Lung (tissue), 12 donors: Measurements from ENCODE around the gene BBX. TPM values are rescaled to one million over a fixed set of nuclear protein-coding genes. Genes with fewer than 3 reads are reported as not detected.

Experiments used
- ATAC-seq: fragments of 200-7000 bp; cut with Tn5 transposase; one replicate; pipeline ENCODE4 v1.9.1; 2020; ENCODE audit warnings: moderate number of reproducible peaks; ENCODE audit not compliant: insufficient read depth, low FRiP score
- DNase-seq, 3 donors: peaks; one replicate each; pipeline ENCODE4 v3.0.0-alpha.2; 2013 to 2017
- H3K27ac ChIP-seq, 2 donors: one replicate each; pipeline ENCODE4 v1.5.1; 2013; ENCODE audit warnings: mild to moderate bottlenecking in 2 of 2, moderate library complexity in 2 of 2, control low read depth in 1 of 2, inconsistent platforms in 1 of 2, low read depth in 1 of 2, low read length in 1 of 2
- H3K27me3 ChIP-seq, 3 donors: one replicate each; pipeline ENCODE4 v1.5.1; 2013; ENCODE audit warnings: low read length in 2 of 3; ENCODE audit not compliant: control insufficient read depth in 3 of 3, insufficient read depth in 3 of 3
- H3K36me3 ChIP-seq, 4 donors: one replicate each; pipeline ENCODE4 v1.5.1; 2013; ENCODE audit warnings: low read length in 4 of 4, mild to moderate bottlenecking in 1 of 4, moderate library complexity in 1 of 4; ENCODE audit not compliant: control insufficient read depth in 4 of 4, insufficient read depth in 4 of 4
- H3K4me1 ChIP-seq, 5 donors: one replicate each; pipeline ENCODE4 v1.5.1; 2013; ENCODE audit warnings: low read length in 5 of 5, mild to moderate bottlenecking in 2 of 5, moderate library complexity in 1 of 5; ENCODE audit not compliant: control insufficient read depth in 5 of 5, insufficient read depth in 5 of 5
- H3K4me3 ChIP-seq: one replicate; pipeline ENCODE4 v1.5.1; 2013; ENCODE audit warnings: mild to moderate bottlenecking, control low read depth, moderate library complexity
- H3K9ac ChIP-seq, 2 donors: one replicate each; pipeline ENCODE4 v1.5.1; 2013; ENCODE audit warnings: low read length in 2 of 2, control low read depth in 1 of 2; ENCODE audit not compliant: insufficient read depth in 1 of 2
- H3K9me3 ChIP-seq, 4 donors: one replicate each; pipeline ENCODE4 v1.5.1; 2013; ENCODE audit warnings: low read length in 3 of 4, mild to moderate bottlenecking in 1 of 4, moderate library complexity in 1 of 4; ENCODE audit not compliant: control insufficient read depth in 4 of 4, insufficient read depth in 3 of 4
- CTCF ChIP-seq: IDR thresholded peaks from 2 replicates; pipeline ENCODE4 v1.5.1; 2012; ENCODE audit warnings: mild to moderate bottlenecking; ENCODE audit errors: control extremely low read depth, extremely low read depth
- WGBS, 2 donors: extraction: QIAGEN DNeasy Blood & Tissue Kit; methylation state at CpG; one replicate each; pipeline ENCODE4 v1.1.7; 2013; 5-methylcytosine and 5-hydroxymethylcytosine counted together
- polyA plus RNA-seq, 2 donors: library from polyadenylated mRNA; stranded (reverse); fragments of 200-250 nt; gene quantifications; one replicate each; pipeline ENCODE4 v1.2.1, GENCODE V29; 2013
- total RNA-seq, 2 donors: library from RNA; depleted of rRNA in 1 of 2; stranded (reverse); fragments of >200 nt in 1 of 2; gene quantifications; one replicate each; pipeline ENCODE4 v1.2.1, GENCODE V29; 2014 to 2021
- donor health status: control.
- donor health status: control.
- donor health status: Bipolar disorder and iron deficiency.
- donor health status: healthy.
- donor health status: DM: yes; HTN: yes; CAD: no.

The BBX gene
- total and polyA plus RNA-seq, 4 donors: 6.3 to 93.3 (median 25.1) TPM

GRCh38 chr3:107657971-107658370 lies 135.2 kb downstream of the BBX start:
- H3K9ac ChIP-seq: no peak overlapping the region
- no peak overlapping the region for H3K27ac ChIP-seq
- H3K9me3 ChIP-seq: no peaks in the 10 kb centered on the region
- no peak for ATAC-seq
- H3K4me3 ChIP-seq: no peak overlapping the region
- peaks cover 0 to 26% (median 8%) of the 10 kb centered on the region in 5 donors for H3K4me1 ChIP-seq
- TF ChIP-seq CTCF: no peak
- no peak for DNase-seq
- no peaks in the 10 kb centered on the region for H3K36me3 ChIP-seq
- H3K27me3 ChIP-seq: no peaks in the 10 kb centered on the region
- WGBS, 2 donors: 33 to 46% methylated on average over 2 of the region's 2 CpGs

GRCh38 chr3:107660306-107660976 lies 137.7 kb downstream of the BBX start:
- Histone ChIP-seq H3K4me1 (peaks cover 0 to 26% (median 8%) of the 10 kb centered on the region in 5 donors), H3K36me3 (no peaks in the 10 kb centered on the region), H3K9me3 (no peaks in the 10 kb centered on the region), H3K9ac (no peak overlapping the region), H3K27me3 (no peaks in the 10 kb centered on the region), H3K27ac (no peak overlapping the region), H3K4me3 (no peak overlapping the region)
- ATAC-seq: no peak
- peak in 2 of 3 donors; percentile 70 to 82 for DNase-seq
- no peak for TF ChIP-seq CTCF
- 57 to 63% methylated on average over 3 of the region's 3 CpGs for whole genome bisulfite sequencing, 2 donors

GRCh38 chr3:107661447-107662123 lies 138.8 kb downstream of the BBX start:
- no peaks in the 10 kb centered on the region for H3K27me3 ChIP-seq
- WGBS, 2 donors: 33 to 34% methylated on average over 3 of the region's 3 CpGs
- H3K4me3 ChIP-seq: no peak overlapping the region
- DNase-seq (no peak), ATAC-seq (peak; percentile 8)
- H3K4me1 ChIP-seq: peaks cover 0 to 26% (median 8%) of the 10 kb centered on the region in 5 donors
- no peak overlapping the region for H3K9ac ChIP-seq
- no peak for TF ChIP-seq CTCF
- no peaks in the 10 kb centered on the region for H3K9me3 ChIP-seq
- H3K27ac ChIP-seq: peak overlapping the region; percentile 66 to 91
- H3K36me3 ChIP-seq: no peaks in the 10 kb centered on the region
